Measurements from ENCODE around the gene TXNL4B. TPM values are rescaled to one million over a fixed set of nuclear protein-coding genes. Genes with fewer than 3 reads are reported as not detected.

The TXNL4B gene
- total RNA-seq, 2 experiments from 2014 or later = 20.6 to 21.7 TPM

GRCh38 chr16:72124148-72124547 lies 30.7 kb upstream of the TXNL4B start:
- H3K36me3 Mint-ChIP-seq (ENCODE audit: low read depth) = no peaks in the 10 kb centered on the region
- no peaks in the 10 kb centered on the region for H3K4me1 Mint-ChIP-seq (ENCODE audit: low read depth)
- no peak for TF ChIP-seq CTCF (IDR thresholded peaks at IDR 0.05)
- H3K27me3 Mint-ChIP-seq = no peaks in the 10 kb centered on the region
- ChIA-PET POLR2A (interaction anchor here (0.8 kb wide), 1 partner anchor 702 kb away, joined by 3 read pairs; no protein-coding TSS in a partner anchor), CTCF (interaction anchor here (0.7 to 2.0 kb wide), 24 partner anchors 11 to 733 kb away, joined by 3 to 22 read pairs (median 4); partner anchors contain the start of gene HP)
- no peak for DNase-seq
- H3K27ac Mint-ChIP-seq = no peak overlapping the region
- H3K9me3 Mint-ChIP-seq = no peaks in the 10 kb centered on the region
- ATAC-seq = no peak
- intact Hi-C loops (cut with micrococcal nuclease) = loop anchor here (10.0 kb wide), 1 partner anchor 341 kb away; no protein-coding TSS in a partner anchor
- H3K4me3 Mint-ChIP-seq = no peak overlapping the region

DNA sequence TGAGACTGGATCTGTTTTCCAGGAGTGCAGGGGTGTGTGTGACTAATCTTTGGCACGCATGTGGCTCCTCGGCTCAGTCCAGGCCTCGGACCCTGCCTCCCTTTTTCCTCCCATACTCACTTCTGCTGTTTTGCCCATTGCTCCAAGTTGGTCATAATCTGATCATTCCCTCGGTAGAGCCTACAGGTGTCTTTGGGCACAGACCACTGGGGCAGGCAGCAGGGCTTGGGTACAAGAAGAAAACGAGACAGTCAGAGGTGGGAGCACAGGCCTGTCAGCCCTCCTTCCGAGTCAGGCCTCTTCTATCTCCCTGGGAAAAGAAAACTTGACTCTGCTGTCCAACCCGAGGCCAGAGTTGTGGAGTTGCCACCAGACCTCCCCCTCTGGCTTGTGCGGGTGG lies 30.0 kb upstream of the TXNL4B start:
- intact Hi-C loops (cut with micrococcal nuclease) = loop anchor here (10.0 kb wide), 1 partner anchor 341 kb away; no protein-coding TSS in a partner anchor
- H3K4me3 Mint-ChIP-seq = no peak overlapping the region

GRCh38 chr16:72122916-72123315 lies 29.5 kb upstream of the TXNL4B start:
- no peak for TF ChIP-seq CTCF (IDR thresholded peaks at IDR 0.05)
- intact Hi-C loops (cut with micrococcal nuclease) = loop anchor here (10.0 kb wide), 1 partner anchor 342 kb away; no protein-coding TSS in a partner anchor
- H3K4me3 Mint-ChIP-seq = no peak overlapping the region
- H3K9me3 Mint-ChIP-seq = no peaks in the 10 kb centered on the region
- CTCF ChIA-PET = no interaction called here
- no peaks in the 10 kb centered on the region for H3K27me3 Mint-ChIP-seq
- POLR2A ChIA-PET = no interaction called here
- H3K27ac Mint-ChIP-seq = no peak overlapping the region
- no peaks in the 10 kb centered on the region for H3K4me1 Mint-ChIP-seq (ENCODE audit: low read depth)
- no peak for ATAC-seq
- H3K36me3 Mint-ChIP-seq (ENCODE audit: low read depth) = no peaks in the 10 kb centered on the region
- DNase-seq = no peak

More for the DNA sequence above, 30.0 kb upstream of the TXNL4B start:
- Mint-ChIP-seq H3K36me3 (ENCODE audit: low read depth) (no peaks in the 10 kb centered on the region), H3K27ac (no peak overlapping the region), H3K4me1 (ENCODE audit: low read depth) (no peaks in the 10 kb centered on the region), H3K9me3 (no peaks in the 10 kb centered on the region), H3K27me3 (no peaks in the 10 kb centered on the region)
- no peak for TF ChIP-seq CTCF (IDR thresholded peaks at IDR 0.05)
- DNase-seq = no peak
- no peak for ATAC-seq
- POLR2A ChIA-PET = no interaction called here
- CTCF ChIA-PET = interaction anchor here (1.4 to 1.6 kb wide), 3 partner anchors 18 to 28 kb away, joined by 4 to 7 read pairs (median 5); no protein-coding TSS in a partner anchor

DNA sequence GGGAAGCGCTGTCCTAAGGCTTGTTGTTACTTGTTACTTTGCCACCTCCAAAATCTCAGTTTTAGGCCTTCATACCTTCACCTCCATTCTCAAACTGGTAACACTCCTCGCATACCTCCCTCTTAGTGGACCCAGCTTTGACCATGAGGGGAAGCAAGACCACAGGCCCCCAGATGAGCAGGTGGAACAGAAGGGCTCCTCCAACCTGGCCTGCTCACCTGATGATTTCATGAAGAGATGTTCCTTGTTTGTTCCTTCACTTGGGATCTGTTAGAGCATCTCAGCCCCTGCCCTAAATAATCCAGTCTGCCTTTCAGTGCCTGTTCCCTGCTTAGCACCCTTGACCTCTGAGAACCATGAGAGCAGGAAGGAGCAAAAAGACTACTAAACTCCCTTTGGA lies 28.9 kb upstream of the TXNL4B start:
- Mint-ChIP-seq H3K4me3 (no peak overlapping the region), H3K36me3 (ENCODE audit: low read depth) (no peaks in the 10 kb centered on the region), H3K27me3 (no peaks in the 10 kb centered on the region), H3K4me1 (ENCODE audit: low read depth) (no peaks in the 10 kb centered on the region), H3K9me3 (no peaks in the 10 kb centered on the region), H3K27ac (no peak overlapping the region)
- POLR2A ChIA-PET = no interaction called here
- DNase-seq (no peak), ATAC-seq (no peak)
- TF ChIP-seq CTCF (IDR thresholded peaks at IDR 0.05) = no peak
- intact Hi-C loops (cut with micrococcal nuclease) = loop anchor here (10.0 kb wide), 1 partner anchor 342 kb away; no protein-coding TSS in a partner anchor
- CTCF ChIA-PET = no interaction called here

- no peaks in the 10 kb centered on the region for H3K27me3 Mint-ChIP-seq
Measured at GRCh38 chr16:72120026-72120425, 26.6 kb upstream of the TXNL4B start.

More at GRCh38 chr16:72120026-72120425, 26.6 kb upstream of the TXNL4B start:
- DNase-seq (no peak), ATAC-seq (no peak)
- Mint-ChIP-seq H3K9me3 (no peaks in the 10 kb centered on the region), H3K27ac (no peak overlapping the region), H3K4me3 (no peak overlapping the region), H3K4me1 (ENCODE audit: low read depth) (no peaks in the 10 kb centered on the region), H3K36me3 (ENCODE audit: low read depth) (no peaks in the 10 kb centered on the region)
- ChIA-PET CTCF (interaction anchor here (1.0 kb wide), 1 partner anchor 347 kb away, joined by 3 read pairs; no protein-coding TSS in a partner anchor), POLR2A (no interaction called here)
- intact Hi-C loops (cut with micrococcal nuclease) = loop anchor here (10.0 kb wide), 1 partner anchor 345 kb away; no protein-coding TSS in a partner anchor
- TF ChIP-seq CTCF (IDR thresholded peaks at IDR 0.05) = no peak

Data from activated CD8-positive, alpha-beta T cell treated with anti-CD3 and anti-CD28 coated beads for 36 hours (primary cell).